HCT116 (cell line): ENCODE measurements around the gene AUTS2. TPM values are rescaled to one million over a fixed set of nuclear protein-coding genes. Genes with fewer than 3 reads are reported as not detected.

Source experiments
- ATAC-seq: fragments of 200-7000 bp; cut with Tn5 transposase; 2 replicates; pipeline ENCODE4 v1.9.1; 2020; ENCODE audit warnings: mild to moderate bottlenecking, moderate library complexity
- BruUV-seq: library from RNA; stranded (reverse); fragments of 400-500 nt; replicated peaks from 2 replicates; lab custom pipeline; 2021; lab: Mats Ljungman, UMichigan
- CTCF ChIA-PET: fragments of 300-600 bp; sonication (Branson Sonifier 250); formaldehyde crosslinking; loops from one replicate; lab custom pipeline; 2021; ENCODE audit warnings: antibody characterized with exemption; lab: Charles Lee
- POLR2A ChIA-PET: fragments of 300-600, 350-600 bp; sonication (Branson Sonifier 250); formaldehyde crosslinking; loops from one replicate; lab custom pipeline; 2021; ENCODE audit warnings: antibody characterized with exemption; lab: Charles Lee
- RAD21 ChIA-PET, 2 experiments: fragments of 300-600 bp; sonication (Branson Sonifier 250); formaldehyde crosslinking; loops; one replicate each; lab custom pipeline; 2023; ENCODE audit warnings: low total read pairs in 2 of 2; ENCODE audit not compliant: uncharacterized antibody in 2 of 2, unreplicated experiment in 2 of 2, low non-redundant PET in 1 of 2; lab: Charles Lee
- DNase-seq: peaks from one replicate; pipeline ENCODE4 v3.0.0-alpha.2; 2010; ENCODE audit warnings: low read depth, low spot score
- H2AFZ ChIP-seq: fragments of 200-600 bp; shearing (Covaris generic), sonication (generic); 2 replicates; pipeline ENCODE4 v1.6.1; 2017; ENCODE audit warnings: low read depth, mixed run types, mixed read lengths, antibody characterized with exemption, low read length; ENCODE audit not compliant: poor library complexity, severe bottlenecking
- H3K27ac ChIP-seq: 2 replicates; pipeline ENCODE4 v1.5.1; 2012; ENCODE audit warnings: low read depth, low read length
- H3K27me3 ChIP-seq: fragments of 200-600 bp; sonication (generic); 2 replicates; pipeline ENCODE4 v1.6.1; 2016; ENCODE audit warnings: mixed run types, low read length, mixed read lengths; ENCODE audit not compliant: insufficient read depth
- H3K36me3 ChIP-seq, 2 experiments: fragments of 200-500 bp in 1 of 2; fragments of 200-600 bp in 1 of 2; sonication (Bioruptor generic) in 1 of 2; sonication (generic) in 1 of 2; 2 replicates each; pipeline versions ENCODE4 v1.5.1 to v1.6.1; 2014 to 2016; ENCODE audit warnings: low read length in 2 of 2, inconsistent platforms in 1 of 2, mixed read lengths in 1 of 2, mixed run types in 1 of 2; ENCODE audit not compliant: insufficient read depth in 2 of 2, control insufficient read depth in 1 of 2
- H3K4me1 ChIP-seq, 2 experiments: fragments of 200-600 bp in 1 of 2; sonication (generic) in 1 of 2; 2 replicates each; pipeline versions ENCODE4 v1.5.1 to v1.6.1; 2012 to 2017; ENCODE audit warnings: low read length in 2 of 2, inconsistent platforms in 1 of 2, mild to moderate bottlenecking in 1 of 2, mixed read lengths in 1 of 2, mixed run types in 1 of 2, moderate library complexity in 1 of 2; ENCODE audit not compliant: insufficient read depth in 2 of 2, control insufficient read depth in 1 of 2
- H3K4me2 ChIP-seq: fragments of 200-600 bp; sonication (generic); 2 replicates; pipeline ENCODE4 v1.6.1; 2017; ENCODE audit warnings: mixed run types, low read length, mixed read lengths
- H3K4me3 ChIP-seq, 2 experiments: fragments of 200-600 bp in 1 of 2; sonication (generic) in 1 of 2; replicated peaks in 1 of 2; 2 replicates each; pipeline ENCODE4 v1.5.1; 2011 to 2016; ENCODE audit warnings: low read length in 2 of 2, control low read depth in 1 of 2, low read depth in 1 of 2, mild to moderate bottlenecking in 1 of 2, mixed read lengths in 1 of 2, mixed run types in 1 of 2
- H3K79me2 ChIP-seq: fragments of 200-600 bp; sonication (generic); 2 replicates; pipeline ENCODE4 v1.6.1; 2017; ENCODE audit warnings: mild to moderate bottlenecking, mixed run types, low read length, moderate library complexity, mixed read lengths; ENCODE audit not compliant: insufficient read depth
- H3K9ac ChIP-seq: fragments of 200-600 bp; sonication (generic); 2 replicates; pipeline ENCODE4 v1.6.1; 2016; ENCODE audit warnings: low read length, mixed read lengths
- H3K9me2 ChIP-seq: fragments of 200-600 bp; sonication (generic), shearing (Covaris generic); 2 replicates; pipeline ENCODE4 v1.6.1; 2017; ENCODE audit warnings: mixed run types, mild to moderate bottlenecking, moderate library complexity; ENCODE audit not compliant: insufficient read depth
- H3K9me3 ChIP-seq, 2 experiments: fragments of 200-500 bp in 1 of 2; fragments of 200-600 bp in 1 of 2; sonication (Bioruptor generic) in 1 of 2; sonication (generic) in 1 of 2; 2 replicates each; pipeline ENCODE4 v1.6.1; 2014 to 2017; ENCODE audit warnings: low read length in 2 of 2, mixed read lengths in 2 of 2, inconsistent platforms in 1 of 2, low read depth in 1 of 2, mild to moderate bottlenecking in 1 of 2, mixed run types in 1 of 2, moderate library complexity in 1 of 2; ENCODE audit not compliant: control insufficient read depth in 1 of 2, insufficient read depth in 1 of 2
- H4K20me1 ChIP-seq: fragments of 200-600 bp; sonication (generic), shearing (Covaris generic); 2 replicates; pipeline ENCODE4 v1.6.1; 2017; ENCODE audit warnings: mixed run types, mild to moderate bottlenecking, moderate library complexity; ENCODE audit not compliant: insufficient read depth
- ATF3 ChIP-seq: IDR thresholded peaks from 2 replicates; pipeline ENCODE4 v1.6.1; 2012
- CEBPB ChIP-seq: IDR thresholded peaks from 2 replicates; pipeline ENCODE4 v1.6.1; 2012; ENCODE audit warnings: low read depth
- EGR1 ChIP-seq: IDR thresholded peaks from 2 replicates; pipeline ENCODE4 v1.6.1; 2012; ENCODE audit warnings: low read depth
- ELF1 ChIP-seq: IDR thresholded peaks from 2 replicates; pipeline ENCODE4 v1.6.1; 2012; ENCODE audit warnings: low read depth, borderline replicate concordance
- FOSL1 ChIP-seq: IDR thresholded peaks from 2 replicates; pipeline ENCODE4 v1.6.1; 2012; ENCODE audit warnings: low read depth
- JUND ChIP-seq: IDR thresholded peaks from 2 replicates; pipeline ENCODE4 v1.6.1; 2012
- POLR2A ChIP-seq: IDR thresholded peaks from 2 replicates; pipeline ENCODE4 v1.7.0; 2011; ENCODE audit warnings: borderline replicate concordance; ENCODE audit not compliant: insufficient read depth, insufficient read length; ENCODE audit errors: extremely low read depth
- POLR2AphosphoS5 ChIP-seq: IDR thresholded peaks from 2 replicates; pipeline ENCODE4 v1.6.1; 2011; ENCODE audit warnings: mild to moderate bottlenecking, low read depth, low read length, moderate library complexity
- SIN3A ChIP-seq: IDR thresholded peaks from 2 replicates; pipeline ENCODE4 v1.6.1; 2012; ENCODE audit warnings: low read depth
- SP1 ChIP-seq: IDR thresholded peaks from 2 replicates; pipeline ENCODE4 v1.6.1; 2012; ENCODE audit warnings: low read depth
- SRF ChIP-seq: IDR thresholded peaks from 2 replicates; pipeline ENCODE4 v1.6.1; 2012; ENCODE audit warnings: low read depth
- YY1 ChIP-seq: IDR thresholded peaks from 2 replicates; pipeline ENCODE4 v1.6.1; 2011; ENCODE audit warnings: low read length, low read depth, moderate library complexity, mild to moderate bottlenecking; ENCODE audit not compliant: insufficient replicate concordance; ENCODE audit errors: extremely low read depth
- ZBTB33 ChIP-seq: IDR thresholded peaks from 2 replicates; pipeline ENCODE4 v1.6.1; 2011; ENCODE audit warnings: mild to moderate bottlenecking, low read length, moderate library complexity; ENCODE audit not compliant: insufficient replicate concordance; ENCODE audit errors: extremely low read depth
- intact Hi-C: fragments of 100-400 bp; cut with micrococcal nuclease; formaldehyde crosslinking; loops from 2 replicates; pipeline ENCODE4 v1.10.0; 2022
- total RNA-seq: library from RNA; stranded (reverse); gene quantifications from one replicate; pipeline ENCODE4 v1.2.1, GENCODE V29; 2021; ENCODE audit not compliant: unreplicated experiment
- TF ChIP-seq, protein P1 (sequence below), 3 experiments: fragments of 200-600 bp in 1 of 3; sonication (generic) in 1 of 3; IDR thresholded peaks in 2 of 3; conservative IDR thresholded peaks in 1 of 3; 2 replicates each; pipeline ENCODE4 v1.5.1; 2012 to 2017; ENCODE audit warnings: low read depth in 2 of 3, low read length in 2 of 3, antibody characterized with exemption in 1 of 3, borderline replicate concordance in 1 of 3, control low read depth in 1 of 3, mild to moderate bottlenecking in 1 of 3, mixed read lengths in 1 of 3, mixed run types in 1 of 3, moderate library complexity in 1 of 3; ENCODE audit not compliant: insufficient read depth in 1 of 3

The AUTS2 gene
- total RNA-seq, 1 experiment from 2014 or later: 0.93 TPM

GRCh38 chr7:69625798-69626197 is 27.5 kb downstream of the AUTS2 start:
- TF ChIP-seq ATF3: no peak
- no peak for TF ChIP-seq JUND
- TF ChIP-seq YY1: no peak
- TF ChIP-seq SP1: no peak
- no peak for TF ChIP-seq FOSL1
- no peak for TF ChIP-seq POLR2AphosphoS5
- TF ChIP-seq SIN3A: no peak
- Histone ChIP-seq H3K79me2 (no peaks in the 10 kb centered on the region), H2AFZ (no peak overlapping the region), H3K27ac (no peak overlapping the region), H3K9me3 (peaks cover 6 to 8% of the 10 kb centered on the region in 2 experiments; a peak in 2 of 4 replicates), H3K4me3 (no peak overlapping the region), H4K20me1 (no peaks in the 10 kb centered on the region), H3K9ac (no peak overlapping the region), H3K4me1 (no peaks in the 10 kb centered on the region), H3K4me2 (no peak overlapping the region), H3K36me3 (no peaks in the 10 kb centered on the region), H3K27me3 (no peaks in the 10 kb centered on the region), H3K9me2 (no peaks in the 10 kb centered on the region)
- CTCF ChIA-PET: no interaction called here
- intact Hi-C loops: no loop called here
- POLR2A ChIA-PET: no interaction called here
- DNase-seq (no peak), ATAC-seq (no peak)
- no TSS peak for BruUV-seq
- RAD21 ChIA-PET: no interaction called here

DNA sequence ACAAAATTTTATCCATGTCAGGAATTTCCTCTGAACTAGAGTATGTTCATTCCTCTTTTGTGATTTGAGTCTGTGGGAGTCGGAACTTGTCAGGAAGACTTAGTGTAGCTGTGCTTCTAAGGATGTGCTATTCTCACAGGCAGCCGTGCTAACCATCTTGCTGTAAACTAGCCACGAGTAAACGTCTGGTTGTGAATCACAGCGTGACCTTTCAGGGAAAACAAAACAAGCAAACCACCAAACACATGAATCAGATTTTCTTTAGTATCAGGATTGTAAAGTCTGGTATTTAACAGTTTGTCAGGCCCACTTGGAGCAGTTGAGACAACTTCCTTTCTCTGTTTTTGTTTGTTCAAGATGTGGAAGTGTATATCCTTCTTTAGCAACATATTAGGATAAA is 32.0 kb downstream of the AUTS2 start:
- no peak for DNase-seq
- Histone ChIP-seq H3K4me3 (no peak overlapping the region), H3K9me3 (peaks cover 15 to 17% of the 10 kb centered on the region in 2 experiments; a peak in 2 of 4 replicates), H3K36me3 (no peaks in the 10 kb centered on the region), H3K27me3 (no peaks in the 10 kb centered on the region), H2AFZ (no peak overlapping the region), H3K4me1 (no peaks in the 10 kb centered on the region), H3K79me2 (no peaks in the 10 kb centered on the region), H3K27ac (no peak overlapping the region), H4K20me1 (no peaks in the 10 kb centered on the region), H3K9me2 (no peaks in the 10 kb centered on the region), H3K4me2 (no peak overlapping the region), H3K9ac (no peak overlapping the region)
- ATAC-seq: no peak
- ChIA-PET RAD21 (no interaction called here), CTCF (no interaction called here), POLR2A (no interaction called here)
- TF ChIP-seq SIN3A (no peak), POLR2A (no peak), SRF (no peak), POLR2AphosphoS5 (no peak), ZBTB33 (no peak), ELF1 (no peak), CEBPB (no peak), EGR1 (no peak), SP1 (no peak)
- TF ChIP-seq, protein P1, sequence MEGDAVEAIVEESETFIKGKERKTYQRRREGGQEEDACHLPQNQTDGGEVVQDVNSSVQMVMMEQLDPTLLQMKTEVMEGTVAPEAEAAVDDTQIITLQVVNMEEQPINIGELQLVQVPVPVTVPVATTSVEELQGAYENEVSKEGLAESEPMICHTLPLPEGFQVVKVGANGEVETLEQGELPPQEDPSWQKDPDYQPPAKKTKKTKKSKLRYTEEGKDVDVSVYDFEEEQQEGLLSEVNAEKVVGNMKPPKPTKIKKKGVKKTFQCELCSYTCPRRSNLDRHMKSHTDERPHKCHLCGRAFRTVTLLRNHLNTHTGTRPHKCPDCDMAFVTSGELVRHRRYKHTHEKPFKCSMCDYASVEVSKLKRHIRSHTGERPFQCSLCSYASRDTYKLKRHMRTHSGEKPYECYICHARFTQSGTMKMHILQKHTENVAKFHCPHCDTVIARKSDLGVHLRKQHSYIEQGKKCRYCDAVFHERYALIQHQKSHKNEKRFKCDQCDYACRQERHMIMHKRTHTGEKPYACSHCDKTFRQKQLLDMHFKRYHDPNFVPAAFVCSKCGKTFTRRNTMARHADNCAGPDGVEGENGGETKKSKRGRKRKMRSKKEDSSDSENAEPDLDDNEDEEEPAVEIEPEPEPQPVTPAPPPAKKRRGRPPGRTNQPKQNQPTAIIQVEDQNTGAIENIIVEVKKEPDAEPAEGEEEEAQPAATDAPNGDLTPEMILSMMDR (IDR thresholded peaks at IDR 0.05 in 2 of 3, conservative IDR thresholded peaks at IDR 0.05 in 1 of 3; ENCODE audit: borderline replicate concordance in 1 of 3, insufficient read depth in 1 of 3, low read depth in 2 of 3, low read length in 2 of 3): no peak
- BruUV-seq: no TSS peak
- intact Hi-C loops: no loop called here
